H1 (cell line): Measurements from ENCODE around the gene NR2F1-AS1. TPM values are rescaled to one million over a fixed set of nuclear protein-coding genes. Genes with fewer than 3 reads are reported as not detected.

Source experiments
- CTCF ChIA-PET: fragments of 300-600 bp; sonication (Branson Sonifier 250); formaldehyde crosslinking; loops from one replicate; lab custom pipeline; 2021; ENCODE audit not compliant: partially characterized antibody; lab: Charles Lee
- POLR2A ChIA-PET: fragments of 300-600 bp; sonication (Branson Sonifier 250); formaldehyde crosslinking; loops from one replicate; lab custom pipeline; 2021; ENCODE audit warnings: inconsistent platforms; ENCODE audit not compliant: partially characterized antibody; lab: Charles Lee
- DNase-seq, 2 experiments: peaks; one replicate each; pipeline versions ENCODE4 v3.0.0 to v3.0.0-alpha.2; 2010 to 2022; ENCODE audit warnings: low spot score in 2 of 2, low read depth in 1 of 2, mixed read lengths in 1 of 2
- FAIRE-seq: peaks from 2 replicates; lab custom pipeline; 2011; peaks lifted over from hg19 to GRCh38; lab: Jason Lieb, UNC
- H2AFZ ChIP-seq: 2 replicates; pipeline ENCODE4 v1.8.1; 2012; ENCODE audit warnings: low read length, inconsistent platforms
- H2AK5ac ChIP-seq: 2 replicates; pipeline ENCODE4 v1.6.1; 2013; ENCODE audit warnings: low read depth, low read length
- H2BK120ac ChIP-seq: replicated peaks from 2 replicates; pipeline ENCODE3; 2013; ENCODE audit warnings: low read depth, low read length, inconsistent platforms
- H2BK12ac ChIP-seq: 2 replicates; pipeline ENCODE4 v1.6.1; 2013; ENCODE audit warnings: low read depth, low read length
- H2BK15ac ChIP-seq: 2 replicates; pipeline ENCODE4 v1.6.1; 2013; ENCODE audit warnings: low read length
- H2BK20ac ChIP-seq: 2 replicates; pipeline ENCODE4 v1.6.1; 2013; ENCODE audit warnings: low read length
- H2BK5ac ChIP-seq: 2 replicates; pipeline ENCODE4 v1.6.1; 2013; ENCODE audit warnings: low read depth, low read length
- H3K14ac ChIP-seq: 2 replicates; pipeline ENCODE4 v1.6.1; 2013; ENCODE audit warnings: inconsistent platforms; ENCODE audit not compliant: insufficient read length
- H3K18ac ChIP-seq: 2 replicates; pipeline ENCODE4 v1.6.1; 2013; ENCODE audit warnings: low read length; ENCODE audit errors: extremely low read depth
- H3K23ac ChIP-seq: 2 replicates; pipeline ENCODE4 v1.6.1; 2013; ENCODE audit warnings: inconsistent platforms; ENCODE audit not compliant: insufficient read length
- H3K23me2 ChIP-seq: 2 replicates; pipeline ENCODE4 v1.6.1; 2013; ENCODE audit warnings: low read depth, low read length
- H3K27ac ChIP-seq: 2 replicates; pipeline ENCODE4 v1.6.1; 2011; ENCODE audit warnings: low read depth, low read length, inconsistent platforms
- H3K27me3 ChIP-seq, 4 experiments: replicated peaks in 1 of 4; 1 replicate in 1 of 4; 2 replicates in 3 of 4; pipeline versions ENCODE4 v1.6.1 to v1.8.1; 2011 to 2013; ENCODE audit warnings: low read length in 3 of 4, mild to moderate bottlenecking in 3 of 4, inconsistent platforms in 2 of 4, mixed read lengths in 2 of 4, moderate library complexity in 1 of 4; ENCODE audit not compliant: control insufficient read depth in 3 of 4, insufficient read depth in 3 of 4; ENCODE audit errors: extremely low read depth in 1 of 4
- H3K36me3 ChIP-seq, 4 experiments: 2 replicates each; pipeline versions ENCODE4 v1.6.1 to v1.8.1; 2011 to 2013; ENCODE audit warnings: mild to moderate bottlenecking in 4 of 4, low read length in 3 of 4, moderate library complexity in 2 of 4, control low read depth in 1 of 4, inconsistent platforms in 1 of 4; ENCODE audit not compliant: insufficient read depth in 4 of 4, control insufficient read depth in 2 of 4
- H3K4ac ChIP-seq: replicated peaks from 2 replicates; pipeline ENCODE3; 2013; ENCODE audit warnings: low read length, low read depth, mixed read lengths, inconsistent platforms; ENCODE audit not compliant: insufficient read length
- H3K4me1 ChIP-seq, 4 experiments: replicated peaks in 1 of 4; 1 replicate in 1 of 4; 2 replicates in 3 of 4; pipeline versions ENCODE4 v1.6.1 to v1.8.1; 2011 to 2013; ENCODE audit warnings: low read length in 3 of 4, inconsistent platforms in 2 of 4, mixed read lengths in 1 of 4; ENCODE audit not compliant: insufficient read depth in 4 of 4, control insufficient read depth in 3 of 4
- H3K4me2 ChIP-seq, 2 experiments: 2 replicates each; pipeline versions ENCODE4 v1.6.1 to v1.8.1; 2011 to 2013; ENCODE audit warnings: low read depth in 2 of 2, low read length in 2 of 2, control low read depth in 1 of 2, inconsistent platforms in 1 of 2, mild to moderate bottlenecking in 1 of 2; ENCODE audit not compliant: insufficient read depth in 1 of 2
- H3K4me3 ChIP-seq, 4 experiments: fragments of 200-600, 300-600 bp in 1 of 4; sonication (generic), shearing (Covaris generic), sonication (Bioruptor Twin) in 1 of 4; 2 replicates each; pipeline versions ENCODE4 v1.5.1 to v1.8.1; 2011 to 2016; ENCODE audit warnings: low read length in 4 of 4, low read depth in 3 of 4, control low read depth in 2 of 4, inconsistent platforms in 2 of 4, mild to moderate bottlenecking in 2 of 4, mixed read lengths in 1 of 4, moderate library complexity in 1 of 4; ENCODE audit not compliant: insufficient read depth in 2 of 4; ENCODE audit errors: extremely low read depth in 1 of 4
- H3K56ac ChIP-seq: replicated peaks from 2 replicates; pipeline ENCODE3; 2013; ENCODE audit warnings: low read depth, mild to moderate bottlenecking, mixed read lengths, low read length, inconsistent platforms; ENCODE audit not compliant: insufficient read length
- H3K79me1 ChIP-seq: 2 replicates; pipeline ENCODE4 v1.6.1; 2013; ENCODE audit warnings: low read depth, low read length, control low read depth
- H3K79me2 ChIP-seq, 2 experiments: 2 replicates each; pipeline versions ENCODE4 v1.6.1 to v1.8.1; 2012 to 2013; ENCODE audit warnings: low read length in 2 of 2, mild to moderate bottlenecking in 2 of 2, inconsistent platforms in 1 of 2; ENCODE audit not compliant: insufficient read depth in 2 of 2, control insufficient read depth in 1 of 2
- H3K9ac ChIP-seq, 4 experiments: replicated peaks in 1 of 4; 1 replicate in 1 of 4; 2 replicates in 3 of 4; pipeline versions ENCODE4 v1.6.1 to v1.8.1; 2011 to 2013; ENCODE audit warnings: low read depth in 3 of 4, low read length in 3 of 4, control low read depth in 2 of 4, mild to moderate bottlenecking in 2 of 4, moderate library complexity in 2 of 4, inconsistent platforms in 1 of 4; ENCODE audit errors: extremely low read depth in 1 of 4
- H3K9me3 ChIP-seq, 2 experiments: 2 replicates each; pipeline versions ENCODE4 v1.6.1 to v1.8.1; 2012 to 2013; ENCODE audit warnings: mild to moderate bottlenecking in 2 of 2, moderate library complexity in 2 of 2, control low read depth in 1 of 2, inconsistent platforms in 1 of 2, low read depth in 1 of 2, low read length in 1 of 2, mixed read lengths in 1 of 2; ENCODE audit not compliant: insufficient read depth in 2 of 2
- H4K20me1 ChIP-seq, 2 experiments: replicated peaks in 1 of 2; 2 replicates each; pipeline versions ENCODE3 to v1.8.1; 2011 to 2013; ENCODE audit warnings: inconsistent platforms in 2 of 2, low read length in 2 of 2, mild to moderate bottlenecking in 1 of 2; ENCODE audit not compliant: insufficient read depth in 2 of 2, control insufficient read depth in 1 of 2
- H4K5ac ChIP-seq: 2 replicates; pipeline ENCODE4 v1.6.1; 2013; ENCODE audit warnings: low read length, low read depth, mixed read lengths, inconsistent platforms; ENCODE audit not compliant: insufficient read length
- H4K8ac ChIP-seq: 2 replicates; pipeline ENCODE4 v1.8.0; 2013; ENCODE audit warnings: mild to moderate bottlenecking, moderate library complexity, low read length, inconsistent platforms; ENCODE audit not compliant: insufficient read depth; ENCODE audit errors: extremely low read depth
- H4K91ac ChIP-seq: replicated peaks from 2 replicates; pipeline ENCODE3; 2013; ENCODE audit warnings: low read length, mixed read lengths, inconsistent platforms; ENCODE audit not compliant: insufficient read length
- BCL11A ChIP-seq, 2 experiments: IDR thresholded peaks; one replicate each; pipeline ENCODE4 v1.6.1; 2011; ENCODE audit warnings: low read depth in 2 of 2, low read length in 2 of 2, mild to moderate bottlenecking in 2 of 2
- CTCF ChIP-seq, 3 experiments: IDR thresholded peaks; 1 replicate in 2 of 3; 2 replicates in 1 of 3; pipeline versions ENCODE4 v1.5.1 to v1.6.1; 2011; ENCODE audit warnings: low read length in 3 of 3, mild to moderate bottlenecking in 3 of 3, inconsistent platforms in 2 of 3, low read depth in 1 of 3, moderate library complexity in 1 of 3; ENCODE audit not compliant: insufficient read depth in 1 of 3; ENCODE audit errors: control extremely low read depth in 1 of 3
- EGR1 ChIP-seq: IDR thresholded peaks from 2 replicates; pipeline ENCODE4 v1.6.1; 2011; ENCODE audit warnings: low read depth, low read length, borderline replicate concordance
- MAFK ChIP-seq: IDR thresholded peaks from 2 replicates; pipeline ENCODE4 v1.6.1; 2012; ENCODE audit warnings: low read depth, mild to moderate bottlenecking, improper control_type of control experiment, low read length
- POLR2AphosphoS5 ChIP-seq: IDR thresholded peaks from 2 replicates; pipeline ENCODE4 v1.6.1; 2011; ENCODE audit warnings: low read depth, low read length
- SAP30 ChIP-seq: fragments of 300-600 bp; sonication (generic); IDR thresholded peaks from 2 replicates; pipeline ENCODE4 v1.7.1; 2012; ENCODE audit warnings: low read length, moderate library complexity, mild to moderate bottlenecking, inconsistent platforms; ENCODE audit not compliant: insufficient read depth, insufficient replicate concordance
- ZNF274 ChIP-seq: IDR thresholded peaks from 2 replicates; pipeline ENCODE4 v1.7.0; 2012; ENCODE audit warnings: low read length, borderline replicate concordance; ENCODE audit errors: extremely low read depth
- WGBS, 2 experiments: shearing (Covaris generic) in 1 of 2; methylation state at CpG; one replicate each; pipeline versions ENCODE4 v1.1.6 to v1.1.7; 2013 to 2015; ENCODE audit warnings: low lambda C conversion rate in 2 of 2, mixed read lengths in 2 of 2, inconsistent platforms in 1 of 2, low coverage in 1 of 2, missing lambda C conversion rate in 1 of 2; ENCODE audit not compliant: insufficient replicate concordance in 2 of 2, insufficient coverage in 1 of 2, insufficient read length in 1 of 2; ENCODE audit errors: extremely low coverage in 1 of 2, missing lambda C conversion rate in 1 of 2; 5-methylcytosine and 5-hydroxymethylcytosine counted together
- polyA plus RNA-seq, 7 experiments: library from polyadenylated mRNA; depleted of rRNA in 3 of 7; stranded (reverse) in 5 of 7; unstranded in 2 of 7; fragments of >200 nt in 5 of 7; fragments of 200-250 nt in 2 of 7; gene quantifications; 1 replicate in 5 of 7; 2 replicates in 1 of 7; 4 replicates in 1 of 7; pipeline versions ENCODE4 v1.2.1 to v1.2.3, GENCODE V29; 2011 to 2013; ENCODE audit warnings: missing spikeins in 2 of 7, mixed read lengths in 2 of 7
- total RNA-seq: library from RNA; stranded (reverse); fragmentation: NEBNext Ultra II Directional; extraction: Animal tissue kit (Norgen Biotek cat#: 25700); gene quantifications from 2 replicates; pipeline ENCODE4 v1.2.1, GENCODE V29; 2021

The NR2F1-AS1 gene
- total and polyA plus RNA-seq, 2 of the 8 experiments (the other 6 are each of a cell fraction or from before 2014, with no cell fraction given) = 1.6 to 5.6 TPM

DNA sequence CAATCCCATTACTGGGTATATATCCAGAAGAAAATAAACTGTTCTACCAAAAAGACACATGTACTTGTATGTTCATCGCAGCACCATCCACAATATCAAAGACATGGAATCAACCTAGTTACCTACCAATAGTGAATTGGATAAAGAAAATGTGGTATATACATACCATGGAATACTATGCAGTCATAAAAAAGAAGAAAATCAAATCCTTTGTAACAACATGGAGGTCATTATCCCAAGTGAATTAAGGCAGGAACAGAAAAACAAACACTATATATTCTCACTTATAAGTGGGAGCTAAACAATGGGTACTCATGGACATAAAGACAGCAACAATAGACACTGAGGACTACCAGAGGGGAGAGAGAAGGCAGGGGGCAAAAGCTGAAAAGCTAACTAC, 67.7 kb downstream of the NR2F1-AS1 start:
- H3K79me2 ChIP-seq = no peaks in the 10 kb centered on the region
- H4K91ac ChIP-seq = no peak overlapping the region
- no peak overlapping the region for H2BK120ac ChIP-seq
- FAIRE-seq = no peak
- no peak overlapping the region for H3K4ac ChIP-seq
- no peak overlapping the region for H2BK5ac ChIP-seq
- H4K5ac ChIP-seq = no peak overlapping the region
- H2AK5ac ChIP-seq = no peak overlapping the region
- no peak overlapping the region for H3K4me2 ChIP-seq
- H2AFZ ChIP-seq = no peak overlapping the region
- no peak overlapping the region for H2BK20ac ChIP-seq
- no peaks in the 10 kb centered on the region for H3K36me3 ChIP-seq
- H3K18ac ChIP-seq = no peak overlapping the region
- no peak overlapping the region for H4K8ac ChIP-seq
- H2BK15ac ChIP-seq = no peak overlapping the region
- no peaks in the 10 kb centered on the region for H3K79me1 ChIP-seq
- no peak overlapping the region for H2BK12ac ChIP-seq
- H3K9ac ChIP-seq = no peak overlapping the region
- ChIA-PET CTCF (no interaction called here), POLR2A (no interaction called here)
- no peaks in the 10 kb centered on the region for H3K9me3 ChIP-seq
- H3K23ac ChIP-seq = no peak overlapping the region
- no peak overlapping the region for H3K27ac ChIP-seq
- H4K20me1 ChIP-seq = no peaks in the 10 kb centered on the region
- no peaks in the 10 kb centered on the region for H3K23me2 ChIP-seq
- no peak overlapping the region for H3K4me3 ChIP-seq
- no peak for DNase-seq
- WGBS, 2 experiments = 85% methylated on average over 1 of the region's 1 CpG; no CpG with 5 or more reads in 1 of the 2 experiments
- no peaks in the 10 kb centered on the region for H3K4me1 ChIP-seq
- no peak overlapping the region for H3K14ac ChIP-seq
- H3K56ac ChIP-seq = no peak overlapping the region
- no peaks in the 10 kb centered on the region for H3K27me3 ChIP-seq
- TF ChIP-seq SAP30 (no peak), MAFK (no peak), POLR2AphosphoS5 (no peak), EGR1 (no peak), ZNF274 (no peak), BCL11A (IDR thresholded peaks at IDR 0.05; ENCODE audit: low read depth in 2 of 2, low read length in 2 of 2) (no peak), CTCF (IDR thresholded peaks at IDR 0.05; ENCODE audit: control extremely low read depth in 1 of 3, insufficient read depth in 1 of 3, low read depth in 1 of 3, low read length in 3 of 3) (no peak)
